GM19239 (cell line): ENCODE data around the gene PIMREG.

Experiments
- DNase-seq: peaks from one replicate; pipeline ENCODE4 v3.0.0; 2011; ENCODE audit warnings: low spot score; ENCODE audit not compliant: insufficient read length
- FAIRE-seq: peaks from 2 replicates; lab custom pipeline; 2011; peaks lifted over from hg19 to GRCh38; lab: Jason Lieb, UNC

Gene PIMREG

DNA sequence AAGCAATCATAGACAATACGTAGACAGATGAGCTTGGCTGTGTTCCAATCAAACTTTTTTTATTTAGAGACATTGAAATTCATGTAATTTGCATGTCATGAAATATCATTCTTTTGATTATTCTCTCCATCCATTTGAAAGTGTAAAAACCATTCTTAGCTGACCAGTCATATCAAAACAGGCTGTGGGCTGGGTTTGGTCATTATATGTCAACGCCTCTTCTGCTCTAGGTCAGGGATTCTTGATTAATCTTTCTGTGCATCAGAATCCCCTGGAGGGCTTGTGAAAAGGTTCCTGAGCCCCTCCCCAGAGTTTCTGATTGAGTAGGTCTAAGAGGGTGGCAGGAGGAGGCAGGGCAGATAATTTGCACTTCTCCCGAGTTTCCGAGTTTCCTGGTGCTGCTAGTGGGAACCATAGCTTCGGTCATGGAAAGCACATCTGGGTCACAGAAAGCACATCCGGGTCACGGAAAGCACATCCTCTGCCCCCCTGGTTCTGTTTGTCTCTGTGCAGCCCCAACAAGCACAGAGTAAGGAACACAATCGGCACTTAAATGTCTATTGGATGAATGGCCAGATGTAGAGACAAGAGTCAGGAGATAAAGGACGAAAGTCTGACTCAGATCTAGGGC lies 16.4 kb downstream of the PIMREG start:
- no peak for FAIRE-seq

GRCh38 chr17:6461246-6461645 lies 17.0 kb downstream of the PIMREG start:
- no peak for FAIRE-seq
- no peak for DNase-seq

More for the DNA sequence above, 16.4 kb downstream of the PIMREG start:
- no peak for DNase-seq

DNA sequence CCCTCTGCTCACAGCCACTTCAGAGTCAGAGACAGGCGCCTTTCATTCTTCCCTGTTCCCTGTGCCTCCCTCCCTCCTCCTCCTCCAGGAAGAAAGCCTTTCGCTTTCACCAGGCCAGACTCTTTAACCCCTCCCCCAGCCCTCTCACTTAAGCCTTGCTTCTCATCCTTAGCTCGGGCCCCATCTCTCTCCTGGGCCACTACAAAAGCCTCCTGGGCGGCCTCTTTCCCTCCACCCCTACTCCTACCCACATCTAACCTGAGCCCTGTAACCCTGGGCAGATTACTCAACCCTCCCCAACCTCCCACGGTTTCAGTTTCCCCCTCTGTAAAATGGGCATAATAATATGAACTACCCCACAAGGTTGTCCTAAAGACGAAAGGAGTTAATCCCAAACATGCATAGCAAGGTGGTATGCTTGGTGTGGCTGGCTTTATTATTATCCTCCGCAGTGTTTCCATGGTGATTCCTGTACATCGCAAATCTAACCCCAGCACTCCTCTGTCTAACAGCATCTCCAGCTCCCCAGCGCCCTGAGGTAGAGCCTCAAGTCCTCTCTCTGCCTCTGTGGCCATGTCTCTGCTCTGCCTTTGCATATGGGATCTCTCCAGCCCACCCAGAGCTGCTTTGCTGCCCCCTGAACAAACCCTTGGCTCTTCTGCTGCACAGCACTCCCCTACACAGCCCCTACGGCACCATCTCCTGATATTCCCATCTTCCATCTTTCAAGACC lies 17.7 kb downstream of the PIMREG start:
- FAIRE-seq (no peak), DNase-seq (no peak)

GRCh38 chr17:6462692-6463091 lies 18.4 kb downstream of the PIMREG start:
- no peak for DNase-seq
- FAIRE-seq = no peak

DNA sequence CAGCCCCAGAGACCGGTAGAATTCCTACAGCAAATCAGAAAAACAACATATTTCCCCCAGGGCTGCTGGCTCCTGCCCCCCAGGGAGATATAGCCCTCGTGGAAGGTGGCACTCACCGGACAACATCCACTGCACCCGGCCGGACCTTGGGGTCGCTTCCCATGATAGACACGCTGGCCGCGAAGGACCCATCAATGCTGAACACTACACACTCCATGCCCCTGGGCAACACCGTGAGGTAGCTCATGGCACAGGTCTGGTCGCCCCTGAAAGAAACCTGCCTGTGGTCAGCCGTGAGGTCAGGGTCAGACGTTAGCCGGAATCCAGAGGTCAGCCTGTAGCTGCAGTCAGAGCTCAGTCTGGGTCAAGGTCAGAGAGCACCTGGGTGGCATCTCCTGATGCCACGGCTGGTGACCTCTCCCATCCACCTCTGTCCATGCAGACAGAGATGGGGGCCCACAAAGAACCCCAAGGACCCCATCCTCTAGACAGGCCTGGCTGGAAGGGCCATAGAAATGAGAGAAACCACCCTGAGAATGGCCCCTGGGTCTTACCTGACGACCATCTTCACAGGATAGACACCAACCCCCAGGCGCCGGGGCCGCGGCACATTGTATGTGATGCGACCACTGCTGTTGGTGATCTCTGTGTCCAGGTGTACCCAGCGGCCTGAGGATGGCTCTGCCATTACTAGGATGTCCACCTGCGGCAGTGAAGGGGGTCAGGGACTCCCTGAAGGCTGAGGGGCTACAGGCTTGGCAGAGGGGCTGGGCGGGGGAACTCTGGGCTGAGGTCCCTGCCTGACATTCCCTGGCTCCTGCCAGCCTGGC lies 19.6 kb downstream of the PIMREG start:
- FAIRE-seq = no peak

DNA sequence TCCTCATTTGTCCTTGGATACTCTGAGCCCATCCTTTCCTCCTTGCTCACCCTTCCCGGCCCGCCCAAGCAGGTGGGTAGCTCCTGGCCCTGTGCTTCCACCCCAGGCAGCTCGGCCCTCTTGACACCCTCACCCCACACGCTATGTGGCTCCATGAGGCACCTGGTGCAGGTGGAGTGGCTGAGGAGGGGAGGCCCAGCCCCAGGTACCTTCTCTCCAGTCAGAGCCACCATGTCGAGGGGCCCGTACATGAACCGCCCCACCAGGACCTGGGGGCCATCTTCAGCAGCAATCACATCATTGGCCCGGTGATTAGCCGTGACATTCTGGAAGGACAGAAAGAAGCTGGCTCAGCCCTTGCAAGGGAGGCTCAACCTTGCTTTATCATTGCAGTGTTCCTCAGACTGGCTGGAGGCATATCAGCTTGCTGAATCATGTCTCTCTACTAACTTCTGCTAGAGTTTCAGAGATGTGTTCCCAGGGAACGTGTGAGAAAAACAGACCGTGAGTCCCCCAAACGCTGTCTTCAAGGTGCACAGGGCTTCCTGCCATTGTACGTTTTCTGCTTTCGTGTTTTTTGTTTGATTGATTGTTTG lies 20.3 kb downstream of the PIMREG start:
- FAIRE-seq = no peak
- no peak for DNase-seq

More for the DNA sequence above, 19.6 kb downstream of the PIMREG start:
- no peak for DNase-seq

- FAIRE-seq = no peak
- no peak for DNase-seq
Measured at GRCh38 chr17:6465206-6466003, 21.1 kb downstream of the PIMREG start.

DNA sequence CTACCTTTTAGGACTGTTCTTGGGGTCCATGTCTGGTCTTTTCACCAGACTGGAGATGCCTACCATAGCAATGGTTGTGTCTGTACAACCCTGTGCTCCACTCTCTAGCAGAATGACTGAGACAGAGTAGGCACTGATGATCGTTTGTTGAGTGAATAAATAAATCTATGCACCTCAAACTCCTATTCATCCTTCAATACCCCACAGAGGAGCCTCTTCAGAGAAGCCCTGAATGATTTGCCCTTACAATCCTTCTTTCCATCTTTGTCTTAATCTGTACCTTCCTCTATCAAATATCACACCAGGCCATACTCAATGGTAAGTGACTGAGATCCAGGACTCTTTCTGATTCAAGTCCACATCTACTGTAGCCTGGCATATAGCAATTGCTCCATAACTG lies 23.3 kb downstream of the PIMREG start:
- FAIRE-seq (no peak), DNase-seq (no peak)

- FAIRE-seq (no peak), DNase-seq (no peak)
Measured at GRCh38 chr17:6468051-6468790, 24.0 kb downstream of the PIMREG start.

- DNase-seq (no peak), FAIRE-seq (no peak)
Measured at GRCh38 chr17:6470146-6470718, 26.0 kb downstream of the PIMREG start.

DNA sequence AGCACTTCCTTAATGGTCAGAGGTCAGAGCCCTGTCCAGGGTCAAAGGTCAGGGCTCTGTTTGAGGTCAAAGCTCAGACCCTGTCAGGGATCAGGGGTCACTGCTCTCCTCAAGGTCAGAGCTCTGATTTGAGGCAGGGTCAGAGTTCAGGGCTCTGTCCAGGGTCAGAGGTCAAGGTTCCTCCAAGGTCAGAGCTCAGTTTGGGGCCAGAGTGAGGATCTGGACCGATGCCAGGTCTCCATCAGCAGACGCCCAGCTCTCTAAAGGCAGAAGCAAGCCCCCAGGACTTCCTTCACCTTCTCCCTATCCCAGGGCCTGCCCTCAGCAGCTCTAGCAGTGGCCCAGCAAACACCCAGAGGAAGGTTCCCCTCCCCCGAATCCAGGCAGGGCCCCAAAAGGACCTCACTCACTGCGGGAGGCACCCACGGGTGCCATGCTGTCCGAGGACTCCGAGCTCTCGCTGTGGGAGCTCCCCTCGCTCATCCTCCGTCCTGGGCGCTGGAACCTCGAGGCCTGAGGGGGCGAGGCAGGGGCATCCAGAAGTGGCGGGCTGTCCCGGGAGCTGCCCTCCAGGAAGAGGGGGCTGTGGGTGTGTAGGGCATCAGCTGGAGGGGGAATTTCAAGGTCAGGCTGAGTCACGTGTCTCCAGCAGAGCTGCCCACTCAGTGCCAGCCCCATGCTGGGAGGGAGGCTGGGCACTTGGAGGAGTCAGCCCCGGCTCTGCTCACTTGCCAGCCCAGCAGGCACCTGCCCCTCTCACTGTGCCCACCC lies 26.7 kb downstream of the PIMREG start:
- DNase-seq = no peak
- no peak for FAIRE-seq

DNA sequence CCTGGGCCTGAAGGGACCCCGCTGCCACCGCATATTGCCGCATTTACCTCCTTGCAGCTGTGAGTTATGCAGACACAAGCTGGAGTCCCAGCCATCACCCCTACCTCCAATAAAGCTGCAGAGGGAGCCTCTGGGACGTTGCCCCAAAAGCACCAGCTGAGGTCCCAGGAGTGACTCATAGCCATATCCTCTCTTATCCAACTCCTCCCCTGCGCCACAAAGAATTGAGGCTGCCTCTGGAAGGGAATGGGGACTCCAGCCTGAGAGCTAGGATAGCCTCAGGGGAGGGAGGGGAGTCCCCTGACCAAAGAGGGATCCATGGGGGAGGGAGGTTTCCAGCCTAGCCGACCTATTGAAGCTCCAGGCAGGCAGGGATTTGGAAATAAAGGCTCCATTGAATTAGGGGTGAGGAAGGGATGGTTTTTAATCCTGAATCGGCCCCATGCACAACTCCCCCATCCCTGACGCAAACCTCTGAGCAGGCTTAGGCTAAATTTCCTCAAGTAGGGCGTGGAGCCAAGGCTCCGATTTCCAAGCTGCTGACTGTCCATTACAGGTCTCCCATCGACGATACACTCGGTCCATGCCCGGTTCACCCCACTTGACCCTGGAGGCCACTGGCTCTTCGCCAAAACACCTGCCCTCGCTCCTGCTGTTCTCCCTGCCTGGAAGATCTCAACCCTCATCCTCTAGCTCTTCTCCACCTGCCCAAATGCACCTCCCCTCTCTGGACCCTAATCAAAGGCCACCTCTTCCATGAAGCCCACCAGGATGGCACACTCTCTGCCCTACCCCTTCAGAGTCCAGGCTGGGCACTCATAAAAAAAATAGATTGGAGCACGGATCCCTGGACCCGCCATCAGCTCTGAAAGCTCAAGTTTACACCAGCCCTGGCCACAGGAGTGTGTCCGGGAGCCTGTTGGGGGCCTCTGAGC lies 27.5 kb downstream of the PIMREG start:
- DNase-seq = no peak
- FAIRE-seq = no peak

GRCh38 chr17:6472517-6472916 lies 28.3 kb downstream of the PIMREG start:
- DNase-seq (no peak), FAIRE-seq (no peak)

DNA sequence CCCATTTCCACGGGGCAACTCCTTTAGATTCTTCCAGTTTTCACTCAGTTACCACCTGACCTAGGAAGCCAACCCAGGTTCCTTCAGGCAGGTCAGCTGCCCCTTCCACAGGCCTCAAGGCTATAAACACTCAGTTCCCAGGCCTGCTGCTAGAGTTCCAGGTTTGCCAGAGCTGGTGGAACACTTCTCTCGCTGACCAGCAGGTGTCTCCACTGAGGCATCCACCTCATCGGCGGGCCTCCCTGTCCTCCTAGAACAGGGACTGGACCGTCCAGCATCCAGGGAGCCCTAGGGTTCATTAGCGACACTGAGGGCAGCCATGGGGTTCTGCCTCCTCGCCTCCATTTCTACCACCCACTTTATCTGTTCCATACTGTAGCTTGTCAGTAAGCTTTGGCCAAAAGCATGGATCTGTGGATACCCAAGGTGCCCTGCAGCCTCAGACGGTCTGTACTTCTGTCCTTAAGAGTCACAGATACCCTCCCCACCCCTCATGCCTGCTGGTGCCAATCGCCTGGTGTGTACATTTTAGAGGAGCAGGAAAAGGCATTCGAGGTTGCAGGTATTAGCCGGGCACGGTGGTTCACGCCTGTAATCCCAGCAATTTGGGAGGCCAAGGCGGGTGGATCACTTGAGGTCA lies 29.0 kb downstream of the PIMREG start:
- FAIRE-seq (peak; percentile 83), DNase-seq (peak; percentile 91)

GRCh38 chr17:6474376-6474775 lies 30.1 kb downstream of the PIMREG start:
- no peak for FAIRE-seq
- no peak for DNase-seq

DNA sequence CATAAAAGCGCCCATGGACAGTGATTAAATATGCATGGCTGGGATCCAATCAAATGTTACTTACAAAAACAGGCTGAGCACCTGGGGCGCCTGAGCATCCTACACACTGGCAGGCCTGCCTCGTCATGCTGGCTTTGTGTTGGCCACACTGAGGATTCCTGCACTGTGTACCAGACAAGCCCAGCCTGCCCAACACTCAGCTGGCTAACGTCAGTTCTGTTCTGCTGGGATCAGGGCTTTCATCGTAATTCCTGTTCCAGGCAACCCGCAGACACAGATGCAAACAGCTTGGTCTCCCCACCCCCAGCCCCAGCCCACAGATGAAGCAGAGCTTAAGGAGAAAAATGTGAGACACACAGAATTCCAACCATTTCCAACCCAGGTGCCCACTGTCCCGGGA lies 30.7 kb downstream of the PIMREG start:
- DNase-seq = no peak
- FAIRE-seq = no peak

DNA sequence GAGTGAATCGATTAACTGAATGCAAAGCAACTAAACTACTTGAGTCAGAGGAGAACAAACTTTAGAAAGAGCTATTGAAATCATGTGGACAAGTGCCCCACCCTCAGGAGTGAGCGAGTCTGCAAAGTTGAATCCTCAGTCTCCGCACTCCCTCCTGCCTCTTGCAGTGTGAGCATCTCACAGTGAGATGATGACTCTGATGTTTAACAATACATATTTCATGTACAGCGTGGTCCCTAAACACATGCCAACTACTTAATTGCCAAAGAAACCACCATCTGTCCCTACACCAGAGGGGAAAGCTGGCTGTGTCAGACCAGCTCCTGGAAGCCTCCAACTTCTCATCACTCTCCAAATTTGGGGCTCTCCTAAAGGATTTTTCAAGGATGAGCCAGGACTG lies 31.2 kb downstream of the PIMREG start:
- no peak for FAIRE-seq

More for the DNA sequence above, 31.2 kb downstream of the PIMREG start:
- DNase-seq = no peak
